HuH-7.5 (cell line): ENCODE data around the gene PPP2R2C.

Experiments used
- DNase-seq: peaks from one replicate; pipeline ENCODE4 v3.0.0; 2011; ENCODE audit warnings: low spot score

Gene PPP2R2C

GRCh38 chr4:6472387-6473263 lies at the start of gene PPP2R2C:
Gene PPP2R2C (minus strand): TSS chr4:6472614. CDS start chr4:6472229, 385 bp downstream.
- DNase-seq, result peak; percentile 50

- no peak for DNase-seq
Measured at GRCh38 chr4:6520978-6521377, 48.6 kb upstream of the PPP2R2C start.

- no peak for DNase-seq
Measured at GRCh38 chr4:6520051-6520636, 47.7 kb upstream of the PPP2R2C start.

GRCh38 chr4:6517171-6517570 lies 44.8 kb upstream of the PPP2R2C start:
- DNase-seq, result no peak

GRCh38 chr4:6516762-6517161 lies 44.3 kb upstream of the PPP2R2C start:
- no peak for DNase-seq

- DNase-seq, result no peak
Measured at GRCh38 chr4:6516281-6516680, 43.9 kb upstream of the PPP2R2C start.

- no peak for DNase-seq
Measured at GRCh38 chr4:6513678-6514077, 41.3 kb upstream of the PPP2R2C start.

GRCh38 chr4:6509587-6509986 lies 37.2 kb upstream of the PPP2R2C start:
- no peak for DNase-seq

GRCh38 chr4:6507345-6507744 lies 34.9 kb upstream of the PPP2R2C start:
- DNase-seq, result no peak

- no peak for DNase-seq
Measured at GRCh38 chr4:6506616-6507140, 34.3 kb upstream of the PPP2R2C start.

GRCh38 chr4:6504900-6505496 lies 32.6 kb upstream of the PPP2R2C start:
- no peak for DNase-seq

- DNase-seq, result no peak
Measured at GRCh38 chr4:6502747-6503465, 30.5 kb upstream of the PPP2R2C start.

- no peak for DNase-seq
Measured at GRCh38 chr4:6502147-6502546, 29.7 kb upstream of the PPP2R2C start.

GRCh38 chr4:6501171-6501570 lies 28.8 kb upstream of the PPP2R2C start:
- DNase-seq, result no peak

GRCh38 chr4:6500481-6501140 lies 28.2 kb upstream of the PPP2R2C start:
- no peak for DNase-seq

- no peak for DNase-seq
Measured at GRCh38 chr4:6499238-6499600, 26.8 kb upstream of the PPP2R2C start.

- no peak for DNase-seq
Measured at GRCh38 chr4:6498511-6499237, 26.3 kb upstream of the PPP2R2C start.

GRCh38 chr4:6497796-6498195 lies 25.4 kb upstream of the PPP2R2C start:
- no peak for DNase-seq

- no peak for DNase-seq
Measured at GRCh38 chr4:6495736-6496135, 23.3 kb upstream of the PPP2R2C start.

- no peak for DNase-seq
Measured at GRCh38 chr4:6495296-6495590, 22.8 kb upstream of the PPP2R2C start.
